ENCODE results near the gene TEDDM1. TPM values are rescaled to one million over a fixed set of nuclear protein-coding genes. Genes with fewer than 3 reads are reported as not detected.

TEDDM1 gene
- total RNA-seq, 1 donor from 2014 or later, result not detected

GRCh38 chr1:182388392-182389134 lies 11.9 kb downstream of the TEDDM1 start:
- Mint-ChIP-seq H3K9me3 (no peaks in the 10 kb centered on the region), H3K4me1 (peaks cover 59% of the 10 kb centered on the region), H3K27ac (ENCODE audit: unreplicated experiment) (no peak overlapping the region), H3K36me3 (ENCODE audit: low read depth) (peaks cover 58% of the 10 kb centered on the region), H3K4me3 (peak overlapping the region; percentile 99), H3K27me3 (ENCODE audit: low read depth) (peaks cover 2% of the 10 kb centered on the region)
- no peak for DNase-seq (ENCODE audit: low read depth, low spot score)
- TF ChIP-seq CTCF (conservative IDR thresholded peaks at IDR 0.05), result no peak

GRCh38 chr1:182387566-182387965 lies 12.9 kb downstream of the TEDDM1 start:
- Mint-ChIP-seq H3K9me3 (no peaks in the 10 kb centered on the region), H3K27ac (ENCODE audit: unreplicated experiment) (no peak overlapping the region), H3K27me3 (ENCODE audit: low read depth) (peaks cover 2% of the 10 kb centered on the region), H3K4me3 (peak overlapping the region; percentile 99), H3K4me1 (peaks cover 49% of the 10 kb centered on the region), H3K36me3 (ENCODE audit: low read depth) (peaks cover 62% of the 10 kb centered on the region)
- no peak for DNase-seq (ENCODE audit: low read depth, low spot score)
- no peak for TF ChIP-seq CTCF (conservative IDR thresholded peaks at IDR 0.05)

- no peak for DNase-seq (ENCODE audit: low read depth, low spot score)
- Mint-ChIP-seq H3K4me1 (peaks cover 45% of the 10 kb centered on the region), H3K36me3 (ENCODE audit: low read depth) (peaks cover 66% of the 10 kb centered on the region), H3K27me3 (ENCODE audit: low read depth) (peaks cover 2% of the 10 kb centered on the region), H3K4me3 (peak overlapping the region; percentile 99), H3K9me3 (no peaks in the 10 kb centered on the region), H3K27ac (ENCODE audit: unreplicated experiment) (no peak overlapping the region)
- TF ChIP-seq CTCF (conservative IDR thresholded peaks at IDR 0.05), result no peak
Measured at GRCh38 chr1:182386980-182387379, 13.5 kb downstream of the TEDDM1 start.

GRCh38 chr1:182385885-182386853 lies 14.3 kb downstream of the TEDDM1 start:
- Mint-ChIP-seq H3K4me3 (peak overlapping the region; percentile 99), H3K36me3 (ENCODE audit: low read depth) (peaks cover 72% of the 10 kb centered on the region), H3K4me1 (peaks cover 45% of the 10 kb centered on the region), H3K27ac (ENCODE audit: unreplicated experiment) (no peak overlapping the region), H3K27me3 (ENCODE audit: low read depth) (peaks cover 2% of the 10 kb centered on the region), H3K9me3 (no peaks in the 10 kb centered on the region)
- no peak for TF ChIP-seq CTCF (conservative IDR thresholded peaks at IDR 0.05)
- DNase-seq (ENCODE audit: low read depth, low spot score), result no peak

GRCh38 chr1:182384387-182384960 lies 16.0 kb downstream of the TEDDM1 start:
- H3K4me3 Mint-ChIP-seq, result peak overlapping the region; percentile 27
- peaks cover 39% of the 10 kb centered on the region for H3K4me1 Mint-ChIP-seq
- H3K36me3 Mint-ChIP-seq (ENCODE audit: low read depth), result peaks cover 63% of the 10 kb centered on the region
- H3K27me3 Mint-ChIP-seq (ENCODE audit: low read depth), result no peaks in the 10 kb centered on the region
- no peak for TF ChIP-seq CTCF (conservative IDR thresholded peaks at IDR 0.05)
- H3K9me3 Mint-ChIP-seq, result no peaks in the 10 kb centered on the region
- no peak for DNase-seq (ENCODE audit: low read depth, low spot score)
- H3K27ac Mint-ChIP-seq (ENCODE audit: unreplicated experiment), result peak overlapping the region; percentile 78

Data from neural crest cell (in vitro differentiated cells).